ENCODE data around the gene LHX1. TPM values are rescaled to one million over a fixed set of nuclear protein-coding genes. Genes with fewer than 3 reads are reported as not detected.

The LHX1 gene
- total and polyA plus RNA-seq, 2 of the 8 experiments (the other 6 are each of a cell fraction or from before 2014, with no cell fraction given), result 0.26 to 0.93 TPM

- peaks cover 7 to 12% of the 10 kb centered on the region in 2 experiments for H4K20me1 ChIP-seq (replicated peaks in 1 of 2; ENCODE audit: control insufficient read depth in 1 of 2, insufficient read depth in 2 of 2, low read length in 2 of 2)
- peaks cover 58 to 70% (median 64%) of the 10 kb centered on the region in 4 experiments for H3K27me3 ChIP-seq (replicated peaks in 1 of 4; ENCODE audit: control insufficient read depth in 3 of 4, extremely low read depth in 1 of 4, insufficient read depth in 3 of 4, low read length in 3 of 4)
- H3K9me3 ChIP-seq (ENCODE audit: insufficient read depth in 2 of 2, low read depth in 1 of 2, low read length in 1 of 2), result no peaks in the 10 kb centered on the region; a peak in 1 of 4 replicates
- ChIA-PET POLR2A (ENCODE audit: partially characterized antibody) (interaction anchor here (0.9 to 5.9 kb wide), 3 partner anchors 9 to 18 kb away, joined by 3 to 45 read pairs (median 6); partner anchors contain the start of gene LHX1), CTCF (ENCODE audit: partially characterized antibody) (interaction anchor here (1.0 to 1.5 kb wide), 2 partner anchors 16 to 102 kb away, joined by 3 to 6 read pairs; no protein-coding TSS in a partner anchor)
- no peak overlapping the region for H3K9ac ChIP-seq (replicated peaks in 1 of 4; ENCODE audit: extremely low read depth in 1 of 4, low read depth in 3 of 4, low read length in 3 of 4)
- H3K23me2 ChIP-seq (ENCODE audit: low read depth, low read length), result peaks cover 16% of the 10 kb centered on the region
- no peak overlapping the region for H2BK5ac ChIP-seq (ENCODE audit: low read depth, low read length)
- H2BK12ac ChIP-seq (ENCODE audit: low read depth, low read length), result peak overlapping the region; percentile 71; the same call in 1 of the 2 replicates
- 0 out of 2 replicates have a peak overlapping the region, but pooled peaks have one; percentile 55 for H2BK20ac ChIP-seq (ENCODE audit: low read length)
- H2BK15ac ChIP-seq (ENCODE audit: low read length), result peak overlapping the region; percentile 55; the same call in 1 of the 2 replicates
- no peaks in the 10 kb centered on the region; the same call in 1 of the 2 replicates for H3K79me1 ChIP-seq (ENCODE audit: low read depth, low read length)
- FAIRE-seq (no peak), DNase-seq (ENCODE audit: low read depth in 1 of 2, low spot score in 2 of 2) (no peak)
- no peak overlapping the region for H4K91ac ChIP-seq (replicated peaks; ENCODE audit: insufficient read length, low read length)
- H3K4me2 ChIP-seq (ENCODE audit: insufficient read depth in 1 of 2, low read depth in 2 of 2, low read length in 2 of 2), result peak overlapping the region; percentile 58 to 81; a peak in 3 of 4 replicates
- 15% methylated on average over 2 of the region's 2 CpGs; no CpG with 5 or more reads in 1 of the 2 experiments for WGBS, 2 experiments (ENCODE audit: extremely low coverage in 1 of 2, insufficient coverage in 1 of 2, insufficient read length in 1 of 2, insufficient replicate concordance in 2 of 2, low coverage in 1 of 2, low lambda C conversion rate in 2 of 2, missing lambda C conversion rate in 1 of 2)
- H4K8ac ChIP-seq (ENCODE audit: extremely low read depth, insufficient read depth, low read length), result no peak overlapping the region
- H3K23ac ChIP-seq (ENCODE audit: insufficient read length), result no peak overlapping the region
- no peak overlapping the region for H4K5ac ChIP-seq (ENCODE audit: insufficient read length, low read depth, low read length)
- no peak overlapping the region for H2AK5ac ChIP-seq (ENCODE audit: low read depth, low read length)
- peaks cover 8 to 32% (median 25%) of the 10 kb centered on the region in 4 experiments for H3K4me1 ChIP-seq (replicated peaks in 1 of 4; ENCODE audit: control insufficient read depth in 3 of 4, insufficient read depth in 4 of 4, low read length in 3 of 4)
- no peak overlapping the region for H2AFZ ChIP-seq (ENCODE audit: low read length)
- peak overlapping the region; percentile 13; the same call in 1 of the 2 replicates for H3K18ac ChIP-seq (ENCODE audit: extremely low read depth, low read length)
- H3K79me2 ChIP-seq (ENCODE audit: control insufficient read depth in 1 of 2, insufficient read depth in 2 of 2, low read length in 2 of 2), result peaks cover 0 to 21% of the 10 kb centered on the region in 2 experiments; a peak in 2 of 4 replicates
- H3K56ac ChIP-seq (replicated peaks; ENCODE audit: insufficient read length, low read depth, low read length), result no peak overlapping the region
- no peak overlapping the region for H3K4ac ChIP-seq (replicated peaks; ENCODE audit: insufficient read length, low read depth, low read length)
- H3K27ac ChIP-seq (ENCODE audit: low read depth, low read length), result no peak overlapping the region
- H3K36me3 ChIP-seq (ENCODE audit: control insufficient read depth in 2 of 4, insufficient read depth in 4 of 4, low read length in 3 of 4), result peaks cover 0 to 11% (median 6%) of the 10 kb centered on the region in 4 experiments; a peak in 4 of 8 replicates
- H2BK120ac ChIP-seq (replicated peaks; ENCODE audit: low read depth, low read length), result no peak overlapping the region
- no peak overlapping the region; a peak in 3 of 8 replicates for H3K4me3 ChIP-seq (ENCODE audit: extremely low read depth in 1 of 4, insufficient read depth in 2 of 4, low read depth in 3 of 4, low read length in 4 of 4)
- no peak overlapping the region for H3K14ac ChIP-seq (ENCODE audit: insufficient read length)
- TF ChIP-seq SIX5 (IDR thresholded peaks at IDR 0.05; ENCODE audit: low read depth, low read length) (no peak), GTF2F1 (IDR thresholded peaks at IDR 0.05; ENCODE audit: borderline replicate concordance, low read depth, low read length) (no peak), ASH2L (IDR thresholded peaks at IDR 0.05; ENCODE audit: low read length) (peak; percentile 1), SUZ12 (IDR thresholded peaks at IDR 0.05; ENCODE audit: low read length) (no peak; the same call in 1 of the 2 replicates), TAF1 (IDR thresholded peaks at IDR 0.05; ENCODE audit: low read depth, low read length) (no peak), TBP (IDR thresholded peaks at IDR 0.05; ENCODE audit: low read depth, low read length) (no peak), BACH1 (IDR thresholded peaks at IDR 0.05; ENCODE audit: low read length) (no peak), SP1 (IDR thresholded peaks at IDR 0.05; ENCODE audit: low read depth, low read length) (peak; percentile 40; the same call in 1 of the 2 replicates), JUN (IDR thresholded peaks at IDR 0.05; ENCODE audit: low read depth, low read length) (no peak), POLR2AphosphoS5 (IDR thresholded peaks at IDR 0.05; ENCODE audit: low read depth, low read length) (no peak), TAF7 (optimal IDR thresholded peaks at IDR 0.05; ENCODE audit: borderline replicate concordance, low read depth, low read length) (no peak), TEAD4 (IDR thresholded peaks at IDR 0.05; ENCODE audit: low read depth, low read length) (peak; percentile 72), HDAC6 (IDR thresholded peaks at IDR 0.05; ENCODE audit: low read depth, low read length) (no peak), CBX5 (IDR thresholded peaks at IDR 0.05; ENCODE audit: low read depth, low read length) (no peak), YY1 (IDR thresholded peaks at IDR 0.05; ENCODE audit: low read depth, low read length) (0 out of 2 replicates have a peak, but pooled peaks have one; percentile 17)
Measured at GRCh38 chr17:36946726-36947091, 9.4 kb downstream of the LHX1 start.

All from H1 (cell line).